WTC11 (cell line): ENCODE data around the gene LRRC23. TPM values are rescaled to one million over a fixed set of nuclear protein-coding genes. Genes with fewer than 3 reads are reported as not detected.

Source experiments
- ATAC-seq: fragments of 200-7000 bp; cut with Tn5 transposase; 2 replicates; pipeline ENCODE4 v1.10.0; 2021; ENCODE audit warnings: mild to moderate bottlenecking, moderate library complexity
- CTCF ChIA-PET: fragments of 300-600 bp; sonication (Branson Sonifier 250); formaldehyde crosslinking; loops from one replicate; lab custom pipeline; 2021; ENCODE audit warnings: antibody characterized with exemption; lab: Charles Lee
- POLR2A ChIA-PET: fragments of 350-600 bp; sonication (Branson Sonifier 250); formaldehyde crosslinking; loops from one replicate; lab custom pipeline; 2021; ENCODE audit warnings: antibody characterized with exemption; lab: Charles Lee
- DNase-seq: peaks from one replicate; pipeline ENCODE4 v3.0.0; 2021; ENCODE audit warnings: low spot score
- H3K27ac Mint-ChIP-seq: 2 replicates; pipeline ENCODE4 v1.8.0; 2021; ENCODE audit warnings: mixed read lengths
- H3K27me3 Mint-ChIP-seq: 2 replicates; pipeline ENCODE4 v1.8.0; 2021; ENCODE audit warnings: low read depth, mild to moderate bottlenecking, moderate library complexity, mixed read lengths
- H3K36me3 Mint-ChIP-seq: 2 replicates; pipeline ENCODE4 v1.8.0; 2021; ENCODE audit warnings: mixed read lengths
- H3K4me1 Mint-ChIP-seq: 2 replicates; pipeline ENCODE4 v1.8.0; 2022; ENCODE audit warnings: mixed read lengths
- H3K4me3 Mint-ChIP-seq: 2 replicates; pipeline ENCODE4 v1.8.0; 2021; ENCODE audit warnings: mild to moderate bottlenecking, moderate library complexity, mixed read lengths
- H3K9me3 Mint-ChIP-seq: 2 replicates; pipeline ENCODE4 v1.8.0; 2021; ENCODE audit warnings: mixed read lengths
- CREM ChIP-seq: sonication (generic); formaldehyde crosslinking; IDR thresholded peaks from 2 replicates; pipeline ENCODE4 v1.8.1; 2022; ENCODE audit warnings: mild to moderate bottlenecking, missing genetic modification reagents, moderate library complexity
- CTCF ChIP-seq: fragments of 200-600 bp; IDR thresholded peaks from 2 replicates; pipeline ENCODE4 v1.8.0; 2022; ENCODE audit warnings: antibody characterized with exemption
- ELF4 ChIP-seq: sonication (generic); formaldehyde crosslinking; IDR thresholded peaks from 2 replicates; pipeline ENCODE4 v1.8.1; 2022; ENCODE audit warnings: low read depth, mild to moderate bottlenecking, moderate library complexity, missing genetic modification reagents
- FOXJ3 ChIP-seq: sonication (generic); formaldehyde crosslinking; IDR thresholded peaks from 2 replicates; pipeline ENCODE4 v1.9.0; 2021; ENCODE audit warnings: missing genetic modification reagents, mild to moderate bottlenecking, borderline replicate concordance
- FOXK1 ChIP-seq: sonication (generic); formaldehyde crosslinking; IDR thresholded peaks from 2 replicates; pipeline ENCODE4 v1.8.0; 2022; ENCODE audit warnings: mild to moderate bottlenecking, moderate library complexity, missing genetic modification reagents
- IRF2 ChIP-seq: sonication (generic); formaldehyde crosslinking; IDR thresholded peaks from 2 replicates; pipeline ENCODE4 v1.8.0; 2022; ENCODE audit warnings: low read depth, missing genetic modification reagents, borderline replicate concordance
- MXD4 ChIP-seq: fragments of 250-450 bp; sonication (Bioruptor Pico); IDR thresholded peaks from 2 replicates; pipeline ENCODE4 v1.8.0; 2021; ENCODE audit warnings: mild to moderate bottlenecking, moderate library complexity, borderline replicate concordance
- MYBL2 ChIP-seq: sonication (generic); formaldehyde crosslinking; IDR thresholded peaks from 2 replicates; pipeline ENCODE4 v1.8.1; 2023; ENCODE audit warnings: mild to moderate bottlenecking, moderate library complexity, missing genetic modification reagents
- NFE2L1 ChIP-seq: sonication (generic); formaldehyde crosslinking; IDR thresholded peaks from 2 replicates; pipeline ENCODE4 v1.8.1; 2023; ENCODE audit warnings: missing genetic modification reagents
- NR1H2 ChIP-seq: sonication (generic); formaldehyde crosslinking; IDR thresholded peaks from 2 replicates; pipeline ENCODE4 v1.9.0; 2021; ENCODE audit warnings: mild to moderate bottlenecking, moderate library complexity, missing genetic modification reagents
- NR2C2 ChIP-seq: sonication (generic); formaldehyde crosslinking; IDR thresholded peaks from 2 replicates; pipeline ENCODE4 v1.8.0; 2022; ENCODE audit warnings: mild to moderate bottlenecking, missing genetic modification reagents
- RORB ChIP-seq: fragments of 250-450 bp; sonication (Bioruptor Pico); IDR thresholded peaks from 2 replicates; pipeline ENCODE4 v1.9.0; 2021; ENCODE audit warnings: mild to moderate bottlenecking
- ZMAT4 ChIP-seq: fragments of 250-450 bp; sonication (Bioruptor Pico); IDR thresholded peaks from 2 replicates; pipeline ENCODE4 v1.9.0; 2021; ENCODE audit warnings: mild to moderate bottlenecking
- ZNF138 ChIP-seq: sonication (generic); formaldehyde crosslinking; conservative IDR thresholded peaks from 2 replicates; pipeline ENCODE4 v1.8.1; 2022; ENCODE audit warnings: mild to moderate bottlenecking, moderate library complexity, missing genetic modification reagents
- ZNF219 ChIP-seq: sonication (generic); formaldehyde crosslinking; IDR thresholded peaks from 2 replicates; pipeline ENCODE4 v1.8.0; 2023; ENCODE audit warnings: missing genetic modification reagents, mild to moderate bottlenecking, borderline replicate concordance
- total RNA-seq: library from RNA; stranded (reverse); gene quantifications from 3 replicates; pipeline ENCODE4 v1.2.3, GENCODE V29; 2021
- TF ChIP-seq, protein P1 (sequence below): sonication (generic); formaldehyde crosslinking; IDR thresholded peaks from 2 replicates; pipeline ENCODE4 v1.8.0; 2022; ENCODE audit warnings: mild to moderate bottlenecking, missing genetic modification reagents
- TF ChIP-seq, protein P2 (sequence below): sonication (generic); formaldehyde crosslinking; IDR thresholded peaks from 2 replicates; pipeline ENCODE4 v1.8.1; 2023; ENCODE audit warnings: mild to moderate bottlenecking, missing genetic modification reagents
- TF ChIP-seq, protein P3 (sequence below): fragments of 250-450 bp; sonication (Bioruptor Pico); IDR thresholded peaks from 2 replicates; pipeline ENCODE4 v1.9.0; 2021; ENCODE audit warnings: mild to moderate bottlenecking, borderline replicate concordance
- TF ChIP-seq, protein P4 (sequence below): fragments of 250-450 bp; sonication (Bioruptor Pico); IDR thresholded peaks from 2 replicates; pipeline ENCODE4 v1.9.0; 2021; ENCODE audit warnings: mild to moderate bottlenecking
- TF ChIP-seq, protein P5 (sequence below): sonication (generic); formaldehyde crosslinking; IDR thresholded peaks from 2 replicates; pipeline ENCODE4 v1.8.0; 2022; ENCODE audit warnings: mild to moderate bottlenecking, missing genetic modification reagents

LRRC23 gene
- total RNA-seq, 1 experiment from 2014 or later: 3.1 TPM

DNA sequence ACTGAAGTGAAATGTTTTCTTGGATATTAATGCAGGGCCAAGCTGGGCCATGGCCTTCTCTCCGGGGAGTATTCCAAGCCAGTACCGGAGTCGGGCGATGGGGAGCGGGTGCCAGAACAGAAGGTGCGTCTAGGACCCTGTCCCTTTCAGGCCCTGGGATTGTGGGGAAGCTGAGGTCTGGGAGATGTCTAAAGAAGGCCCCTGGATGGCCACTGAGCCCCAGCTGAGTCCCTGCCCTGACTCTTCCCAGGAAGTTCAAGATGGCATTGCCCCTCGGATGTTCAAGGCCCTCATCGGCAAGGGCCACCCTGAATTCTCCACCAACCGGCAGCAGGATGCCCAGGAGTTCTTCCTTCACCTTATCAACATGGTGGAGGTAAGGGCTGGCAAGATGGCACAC is 44.5 kb upstream of the LRRC23 start:
- TF ChIP-seq ELF4 (CRISPR knock-in tag): no peak
- TF ChIP-seq, protein P1, sequence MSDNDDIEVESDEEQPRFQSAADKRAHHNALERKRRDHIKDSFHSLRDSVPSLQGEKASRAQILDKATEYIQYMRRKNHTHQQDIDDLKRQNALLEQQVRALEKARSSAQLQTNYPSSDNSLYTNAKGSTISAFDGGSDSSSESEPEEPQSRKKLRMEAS (CRISPR knock-in tag): no peak
- TF ChIP-seq ZNF138 (CRISPR knock-in tag): no peak
- TF ChIP-seq IRF2 (CRISPR knock-in tag): no peak
- no peak for TF ChIP-seq MXD4
- TF ChIP-seq RORB (CRISPR knock-in tag): no peak
- TF ChIP-seq NFE2L1: no peak
- no peak for TF ChIP-seq ZNF219 (CRISPR knock-in tag)
- no peak for TF ChIP-seq FOXJ3 (CRISPR knock-in tag)
- TF ChIP-seq, protein P2, sequence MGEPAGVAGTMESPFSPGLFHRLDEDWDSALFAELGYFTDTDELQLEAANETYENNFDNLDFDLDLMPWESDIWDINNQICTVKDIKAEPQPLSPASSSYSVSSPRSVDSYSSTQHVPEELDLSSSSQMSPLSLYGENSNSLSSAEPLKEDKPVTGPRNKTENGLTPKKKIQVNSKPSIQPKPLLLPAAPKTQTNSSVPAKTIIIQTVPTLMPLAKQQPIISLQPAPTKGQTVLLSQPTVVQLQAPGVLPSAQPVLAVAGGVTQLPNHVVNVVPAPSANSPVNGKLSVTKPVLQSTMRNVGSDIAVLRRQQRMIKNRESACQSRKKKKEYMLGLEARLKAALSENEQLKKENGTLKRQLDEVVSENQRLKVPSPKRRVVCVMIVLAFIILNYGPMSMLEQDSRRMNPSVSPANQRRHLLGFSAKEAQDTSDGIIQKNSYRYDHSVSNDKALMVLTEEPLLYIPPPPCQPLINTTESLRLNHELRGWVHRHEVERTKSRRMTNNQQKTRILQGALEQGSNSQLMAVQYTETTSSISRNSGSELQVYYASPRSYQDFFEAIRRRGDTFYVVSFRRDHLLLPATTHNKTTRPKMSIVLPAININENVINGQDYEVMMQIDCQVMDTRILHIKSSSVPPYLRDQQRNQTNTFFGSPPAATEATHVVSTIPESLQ (CRISPR knock-in tag): no peak
- TF ChIP-seq ZMAT4 (CRISPR knock-in tag): no peak
- no peak for TF ChIP-seq CTCF
- no peak for TF ChIP-seq FOXK1 (CRISPR knock-in tag)
- TF ChIP-seq NR1H2 (CRISPR knock-in tag): no peak
- TF ChIP-seq, protein P3, sequence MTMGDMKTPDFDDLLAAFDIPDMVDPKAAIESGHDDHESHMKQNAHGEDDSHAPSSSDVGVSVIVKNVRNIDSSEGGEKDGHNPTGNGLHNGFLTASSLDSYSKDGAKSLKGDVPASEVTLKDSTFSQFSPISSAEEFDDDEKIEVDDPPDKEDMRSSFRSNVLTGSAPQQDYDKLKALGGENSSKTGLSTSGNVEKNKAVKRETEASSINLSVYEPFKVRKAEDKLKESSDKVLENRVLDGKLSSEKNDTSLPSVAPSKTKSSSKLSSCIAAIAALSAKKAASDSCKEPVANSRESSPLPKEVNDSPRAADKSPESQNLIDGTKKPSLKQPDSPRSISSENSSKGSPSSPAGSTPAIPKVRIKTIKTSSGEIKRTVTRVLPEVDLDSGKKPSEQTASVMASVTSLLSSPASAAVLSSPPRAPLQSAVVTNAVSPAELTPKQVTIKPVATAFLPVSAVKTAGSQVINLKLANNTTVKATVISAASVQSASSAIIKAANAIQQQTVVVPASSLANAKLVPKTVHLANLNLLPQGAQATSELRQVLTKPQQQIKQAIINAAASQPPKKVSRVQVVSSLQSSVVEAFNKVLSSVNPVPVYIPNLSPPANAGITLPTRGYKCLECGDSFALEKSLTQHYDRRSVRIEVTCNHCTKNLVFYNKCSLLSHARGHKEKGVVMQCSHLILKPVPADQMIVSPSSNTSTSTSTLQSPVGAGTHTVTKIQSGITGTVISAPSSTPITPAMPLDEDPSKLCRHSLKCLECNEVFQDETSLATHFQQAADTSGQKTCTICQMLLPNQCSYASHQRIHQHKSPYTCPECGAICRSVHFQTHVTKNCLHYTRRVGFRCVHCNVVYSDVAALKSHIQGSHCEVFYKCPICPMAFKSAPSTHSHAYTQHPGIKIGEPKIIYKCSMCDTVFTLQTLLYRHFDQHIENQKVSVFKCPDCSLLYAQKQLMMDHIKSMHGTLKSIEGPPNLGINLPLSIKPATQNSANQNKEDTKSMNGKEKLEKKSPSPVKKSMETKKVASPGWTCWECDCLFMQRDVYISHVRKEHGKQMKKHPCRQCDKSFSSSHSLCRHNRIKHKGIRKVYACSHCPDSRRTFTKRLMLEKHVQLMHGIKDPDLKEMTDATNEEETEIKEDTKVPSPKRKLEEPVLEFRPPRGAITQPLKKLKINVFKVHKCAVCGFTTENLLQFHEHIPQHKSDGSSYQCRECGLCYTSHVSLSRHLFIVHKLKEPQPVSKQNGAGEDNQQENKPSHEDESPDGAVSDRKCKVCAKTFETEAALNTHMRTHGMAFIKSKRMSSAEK (CRISPR knock-in tag): no peak
- TF ChIP-seq MYBL2 (CRISPR knock-in tag): no peak
- no peak for TF ChIP-seq NR2C2 (CRISPR knock-in tag)
- no peak for TF ChIP-seq CREM (CRISPR knock-in tag)
- TF ChIP-seq, protein P4, sequence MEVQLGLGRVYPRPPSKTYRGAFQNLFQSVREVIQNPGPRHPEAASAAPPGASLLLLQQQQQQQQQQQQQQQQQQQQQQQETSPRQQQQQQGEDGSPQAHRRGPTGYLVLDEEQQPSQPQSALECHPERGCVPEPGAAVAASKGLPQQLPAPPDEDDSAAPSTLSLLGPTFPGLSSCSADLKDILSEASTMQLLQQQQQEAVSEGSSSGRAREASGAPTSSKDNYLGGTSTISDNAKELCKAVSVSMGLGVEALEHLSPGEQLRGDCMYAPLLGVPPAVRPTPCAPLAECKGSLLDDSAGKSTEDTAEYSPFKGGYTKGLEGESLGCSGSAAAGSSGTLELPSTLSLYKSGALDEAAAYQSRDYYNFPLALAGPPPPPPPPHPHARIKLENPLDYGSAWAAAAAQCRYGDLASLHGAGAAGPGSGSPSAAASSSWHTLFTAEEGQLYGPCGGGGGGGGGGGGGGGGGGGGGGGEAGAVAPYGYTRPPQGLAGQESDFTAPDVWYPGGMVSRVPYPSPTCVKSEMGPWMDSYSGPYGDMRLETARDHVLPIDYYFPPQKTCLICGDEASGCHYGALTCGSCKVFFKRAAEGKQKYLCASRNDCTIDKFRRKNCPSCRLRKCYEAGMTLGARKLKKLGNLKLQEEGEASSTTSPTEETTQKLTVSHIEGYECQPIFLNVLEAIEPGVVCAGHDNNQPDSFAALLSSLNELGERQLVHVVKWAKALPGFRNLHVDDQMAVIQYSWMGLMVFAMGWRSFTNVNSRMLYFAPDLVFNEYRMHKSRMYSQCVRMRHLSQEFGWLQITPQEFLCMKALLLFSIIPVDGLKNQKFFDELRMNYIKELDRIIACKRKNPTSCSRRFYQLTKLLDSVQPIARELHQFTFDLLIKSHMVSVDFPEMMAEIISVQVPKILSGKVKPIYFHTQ: no peak
- TF ChIP-seq, protein P5, sequence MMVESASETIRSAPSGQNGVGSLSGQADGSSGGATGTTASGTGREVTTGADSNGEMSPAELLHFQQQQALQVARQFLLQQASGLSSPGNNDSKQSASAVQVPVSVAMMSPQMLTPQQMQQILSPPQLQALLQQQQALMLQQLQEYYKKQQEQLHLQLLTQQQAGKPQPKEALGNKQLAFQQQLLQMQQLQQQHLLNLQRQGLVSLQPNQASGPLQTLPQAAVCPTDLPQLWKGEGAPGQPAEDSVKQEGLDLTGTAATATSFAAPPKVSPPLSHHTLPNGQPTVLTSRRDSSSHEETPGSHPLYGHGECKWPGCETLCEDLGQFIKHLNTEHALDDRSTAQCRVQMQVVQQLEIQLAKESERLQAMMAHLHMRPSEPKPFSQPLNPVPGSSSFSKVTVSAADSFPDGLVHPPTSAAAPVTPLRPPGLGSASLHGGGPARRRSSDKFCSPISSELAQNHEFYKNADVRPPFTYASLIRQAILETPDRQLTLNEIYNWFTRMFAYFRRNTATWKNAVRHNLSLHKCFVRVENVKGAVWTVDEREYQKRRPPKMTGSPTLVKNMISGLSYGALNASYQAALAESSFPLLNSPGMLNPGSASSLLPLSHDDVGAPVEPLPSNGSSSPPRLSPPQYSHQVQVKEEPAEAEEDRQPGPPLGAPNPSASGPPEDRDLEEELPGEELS (CRISPR knock-in tag): no peak
- Mint-ChIP-seq H3K9me3 (no peaks in the 10 kb centered on the region), H3K36me3 (peaks cover 76% of the 10 kb centered on the region), H3K27me3 (no peaks in the 10 kb centered on the region), H3K4me1 (peaks cover 2% of the 10 kb centered on the region; the same call in 1 of the 2 replicates), H3K27ac (no peak overlapping the region), H3K4me3 (no peak overlapping the region)
- POLR2A ChIA-PET: no interaction called here
- CTCF ChIA-PET: interaction anchor here (2.0 kb wide), 1 partner anchor 9 kb away, joined by 5 read pairs; no protein-coding TSS in a partner anchor
- ATAC-seq (no peak), DNase-seq (no peak)
